Mesothelial cell of epicardium (in vitro differentiated cells): Measurements from ENCODE around the gene RNF2. TPM values are rescaled to one million over a fixed set of nuclear protein-coding genes. Genes with fewer than 3 reads are reported as not detected.
"Not testable (repeated sequence)": the region's sequence is repeated elsewhere in the genome, so short reads cannot be mapped to it uniquely, and the experiment has no call there.

Experiments used
- DNase-seq, 2 experiments: peaks; one replicate each; pipeline ENCODE4 v3.0.0; 2021; ENCODE audit warnings: low spot score in 2 of 2; ENCODE audit not compliant: unreplicated experiment in 2 of 2
- H3K27ac Mint-ChIP-seq: 2 replicates; pipeline ENCODE4 v1.8.0; 2021; ENCODE audit warnings: mixed read lengths
- H3K27me3 Mint-ChIP-seq: 2 replicates; pipeline ENCODE4 v1.8.0; 2021; ENCODE audit warnings: low read depth, mixed read lengths
- H3K36me3 Mint-ChIP-seq: 2 replicates; pipeline ENCODE4 v1.8.0; 2021; ENCODE audit warnings: mixed read lengths
- H3K4me1 Mint-ChIP-seq: 2 replicates; pipeline ENCODE4 v1.8.0; 2021; ENCODE audit warnings: mixed read lengths
- H3K4me3 Mint-ChIP-seq: 2 replicates; pipeline ENCODE4 v1.8.0; 2021; ENCODE audit warnings: mild to moderate bottlenecking, moderate library complexity, mixed read lengths
- H3K9me3 Mint-ChIP-seq: 2 replicates; pipeline ENCODE4 v1.8.0; 2021; ENCODE audit warnings: mixed read lengths
- total RNA-seq: library from RNA; stranded (reverse); gene quantifications from 3 replicates; pipeline ENCODE4 v1.2.1, GENCODE V29; 2021
- TF ChIP-seq, protein P1 (sequence below): fragments of 200-600 bp; sonication (generic); IDR thresholded peaks from one replicate; pipeline ENCODE4 v1.5.0; 2021; ENCODE audit warnings: antibody characterized with exemption; ENCODE audit not compliant: unreplicated experiment

Gene RNF2
- 33.6 to 37.6 TPM (median 36.1 TPM) in 3 replicates for total RNA-seq

DNA sequence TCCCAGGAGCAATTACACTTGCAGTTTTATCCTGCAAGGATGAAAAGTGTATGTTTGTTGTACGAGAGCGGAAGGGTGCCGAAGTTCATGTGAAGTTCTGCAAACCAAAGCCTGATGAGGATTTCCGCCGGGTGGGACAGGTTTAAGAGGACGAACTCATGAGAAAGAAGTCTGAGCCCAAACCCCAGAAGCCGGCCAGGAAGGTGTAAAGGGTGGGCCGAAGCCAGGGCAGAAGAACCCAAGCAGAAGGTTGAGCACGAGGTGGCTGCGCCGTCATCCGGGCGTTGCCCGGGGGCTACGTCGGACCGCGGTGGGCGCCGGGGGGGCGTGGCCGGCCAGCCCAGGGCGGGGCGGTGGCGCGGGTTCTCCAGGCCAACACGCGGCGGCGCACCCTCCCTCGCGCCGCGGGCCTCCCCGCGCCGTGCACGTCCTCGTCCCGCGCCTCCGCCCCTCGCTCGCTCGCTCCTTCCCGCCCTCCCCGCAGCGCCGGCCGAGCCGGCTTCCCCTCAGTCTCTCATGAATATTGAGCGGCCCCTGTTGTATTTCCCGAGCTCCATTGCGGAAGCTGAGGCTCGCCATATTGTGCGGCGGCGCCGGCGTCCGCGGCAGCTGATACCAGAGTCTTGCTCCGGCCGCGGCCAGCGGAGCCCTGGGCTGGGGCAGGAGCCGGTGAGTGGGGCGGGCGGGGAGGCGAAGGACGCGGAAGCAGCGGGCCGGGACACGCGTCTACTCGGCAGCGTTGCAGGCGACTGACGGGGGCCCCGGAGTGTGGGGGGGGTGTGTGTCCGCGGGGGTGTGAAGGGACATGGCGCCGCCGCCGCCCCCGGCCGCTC is at the start of gene RNF2:
TSS of gene RNF2 (plus strand) at position 578 of the 833 bp plus-strand sequence. CDS start 41,996 bp downstream, outside the sequence.
- H3K27ac Mint-ChIP-seq, result peak within 1 kb of the TSS; percentile 96
- no peaks in the 10 kb centered on the region for H3K36me3 Mint-ChIP-seq
- H3K4me1 Mint-ChIP-seq, result peaks cover 30% of the 10 kb centered on the region
- DNase-seq, result peak; percentile 72 to 82
- TF ChIP-seq, protein P1, sequence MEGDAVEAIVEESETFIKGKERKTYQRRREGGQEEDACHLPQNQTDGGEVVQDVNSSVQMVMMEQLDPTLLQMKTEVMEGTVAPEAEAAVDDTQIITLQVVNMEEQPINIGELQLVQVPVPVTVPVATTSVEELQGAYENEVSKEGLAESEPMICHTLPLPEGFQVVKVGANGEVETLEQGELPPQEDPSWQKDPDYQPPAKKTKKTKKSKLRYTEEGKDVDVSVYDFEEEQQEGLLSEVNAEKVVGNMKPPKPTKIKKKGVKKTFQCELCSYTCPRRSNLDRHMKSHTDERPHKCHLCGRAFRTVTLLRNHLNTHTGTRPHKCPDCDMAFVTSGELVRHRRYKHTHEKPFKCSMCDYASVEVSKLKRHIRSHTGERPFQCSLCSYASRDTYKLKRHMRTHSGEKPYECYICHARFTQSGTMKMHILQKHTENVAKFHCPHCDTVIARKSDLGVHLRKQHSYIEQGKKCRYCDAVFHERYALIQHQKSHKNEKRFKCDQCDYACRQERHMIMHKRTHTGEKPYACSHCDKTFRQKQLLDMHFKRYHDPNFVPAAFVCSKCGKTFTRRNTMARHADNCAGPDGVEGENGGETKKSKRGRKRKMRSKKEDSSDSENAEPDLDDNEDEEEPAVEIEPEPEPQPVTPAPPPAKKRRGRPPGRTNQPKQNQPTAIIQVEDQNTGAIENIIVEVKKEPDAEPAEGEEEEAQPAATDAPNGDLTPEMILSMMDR, result no peak
- H3K27me3 Mint-ChIP-seq, result no peaks in the 10 kb centered on the region
- H3K9me3 Mint-ChIP-seq, result no peaks in the 10 kb centered on the region
- H3K4me3 Mint-ChIP-seq, result peak within 1 kb of the TSS; percentile 93

DNA sequence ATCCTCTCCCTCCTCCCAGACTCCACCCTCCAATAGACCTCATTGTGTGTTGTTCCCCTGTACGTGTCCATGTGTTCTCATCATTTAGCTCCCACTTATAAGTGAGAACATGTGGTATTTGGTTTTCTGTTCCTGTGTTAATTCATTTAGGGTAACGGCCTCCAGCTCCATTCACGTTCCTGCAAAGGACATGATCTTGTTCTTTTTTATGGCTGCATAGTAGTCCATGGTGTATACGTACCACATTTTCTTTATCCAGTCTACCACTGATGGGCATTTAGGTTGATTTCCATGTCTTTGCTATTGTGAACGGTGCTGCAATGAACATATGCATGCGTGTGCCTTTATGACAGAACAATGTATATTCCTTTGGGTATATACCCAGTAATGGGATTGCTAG is 45.4 kb upstream of the RNF2 start:
- H3K27ac Mint-ChIP-seq, H3K36me3 Mint-ChIP-seq, H3K4me1 Mint-ChIP-seq, H3K4me3 Mint-ChIP-seq, H3K27me3 Mint-ChIP-seq, DNase-seq: not testable (repeated sequence)
- peaks cover 24% of the 10 kb centered on the region for H3K9me3 Mint-ChIP-seq

DNA sequence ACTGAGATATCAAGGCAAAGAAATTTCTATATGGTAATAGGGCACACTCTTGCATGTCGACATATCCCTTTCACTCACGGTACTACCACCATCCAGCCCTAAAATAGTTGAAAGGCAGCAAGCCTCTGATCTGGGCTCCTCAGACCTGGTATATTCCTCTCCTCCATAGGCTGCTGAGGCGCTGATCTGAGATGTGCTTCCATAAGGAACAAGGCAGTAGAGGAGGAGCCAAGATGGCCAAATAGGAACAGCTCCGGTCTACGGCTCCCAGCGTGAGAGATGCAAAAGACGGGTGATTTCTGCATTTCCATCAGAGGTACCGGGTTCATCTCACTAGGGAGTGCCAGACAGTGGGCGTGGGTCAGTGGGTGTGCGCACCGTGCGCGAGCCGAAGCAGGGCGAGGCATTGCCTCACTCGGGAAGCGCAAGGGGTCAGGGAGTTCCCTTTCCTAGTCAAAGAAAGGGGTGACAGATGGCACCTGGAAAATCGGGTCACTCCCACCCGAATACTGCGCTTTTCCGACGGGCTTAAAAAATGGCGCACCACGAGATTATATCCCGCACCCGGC is 44.0 kb upstream of the RNF2 start:
- H3K27ac Mint-ChIP-seq, H3K4me3 Mint-ChIP-seq, H3K4me1 Mint-ChIP-seq, H3K27me3 Mint-ChIP-seq, DNase-seq, H3K36me3 Mint-ChIP-seq: not testable (repeated sequence)
- H3K9me3 Mint-ChIP-seq, result peaks cover 18% of the 10 kb centered on the region

DNA sequence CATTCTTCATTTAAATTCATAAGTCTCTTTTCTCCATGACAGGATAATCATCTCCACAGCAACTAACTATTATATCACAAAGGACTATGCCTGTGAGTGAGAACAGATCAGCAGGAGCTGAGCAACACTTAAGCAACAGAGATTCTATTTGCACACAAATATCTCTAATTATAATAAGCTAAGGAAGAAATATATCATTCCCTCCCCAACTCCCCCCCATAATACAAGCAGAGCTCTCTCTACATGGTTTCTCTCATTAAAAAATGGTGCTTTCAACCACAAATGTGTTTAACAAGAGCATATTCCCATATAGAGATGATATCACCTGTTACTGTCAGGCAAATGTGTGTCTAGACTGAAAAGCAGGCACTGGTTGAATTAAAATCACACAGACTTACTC is 36.5 kb upstream of the RNF2 start:
- Mint-ChIP-seq H3K36me3 (no peaks in the 10 kb centered on the region), H3K9me3 (peaks cover 4% of the 10 kb centered on the region), H3K27me3 (no peaks in the 10 kb centered on the region), H3K27ac (no peak overlapping the region), H3K4me1 (no peaks in the 10 kb centered on the region), H3K4me3 (no peak overlapping the region)
- TF ChIP-seq, protein P1, result no peak
- DNase-seq, result no peak

DNA sequence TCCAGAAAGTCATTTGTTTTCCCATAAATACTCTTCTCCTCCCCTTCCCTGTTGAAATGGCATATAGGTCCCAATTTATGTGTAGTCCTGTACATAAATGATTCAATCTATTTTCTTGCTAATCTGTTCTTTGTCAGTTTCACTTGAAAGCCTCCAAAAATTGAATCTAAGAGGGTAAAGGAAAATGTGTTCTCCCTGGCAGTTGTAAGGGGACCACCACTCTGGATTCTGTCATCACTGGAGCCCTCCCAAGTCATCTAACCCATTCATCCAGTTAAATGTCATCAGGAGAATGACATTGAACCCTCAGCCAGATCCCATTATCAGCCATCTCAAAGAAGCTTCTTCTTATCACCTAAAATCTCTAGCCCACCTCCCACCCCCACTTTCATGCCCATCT is 35.0 kb upstream of the RNF2 start:
- Mint-ChIP-seq H3K4me3 (no peak overlapping the region), H3K4me1 (no peaks in the 10 kb centered on the region), H3K36me3 (no peaks in the 10 kb centered on the region), H3K9me3 (peaks cover 4% of the 10 kb centered on the region), H3K27ac (no peak overlapping the region), H3K27me3 (no peaks in the 10 kb centered on the region)
- no peak for DNase-seq
- TF ChIP-seq, protein P1, result no peak

DNA sequence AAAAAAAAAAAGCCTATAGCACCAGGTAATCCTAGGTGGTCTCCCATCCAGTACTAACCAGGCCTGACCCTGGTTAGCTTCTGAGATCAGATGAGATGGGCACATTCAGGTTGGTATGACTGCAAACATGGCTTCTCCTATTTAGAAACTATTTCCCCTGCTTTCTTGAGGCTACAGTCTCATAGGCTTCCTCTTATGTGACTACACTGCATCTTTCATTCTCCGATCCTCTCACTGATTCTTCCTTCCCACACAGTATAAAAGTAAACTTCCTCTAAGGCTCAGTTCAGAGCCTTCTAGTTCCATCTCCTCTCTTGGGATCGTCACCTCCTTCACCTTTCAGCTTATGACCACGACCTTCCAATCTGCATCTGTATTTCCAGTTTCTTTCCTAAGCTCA is 30.4 kb upstream of the RNF2 start:
- H3K4me1 Mint-ChIP-seq, result peaks cover 4% of the 10 kb centered on the region
- TF ChIP-seq, protein P1, result no peak
- H3K9me3 Mint-ChIP-seq, result peaks cover 4% of the 10 kb centered on the region
- no peak for DNase-seq
- no peak overlapping the region for H3K27ac Mint-ChIP-seq
- H3K4me3 Mint-ChIP-seq, result no peak overlapping the region
- no peaks in the 10 kb centered on the region for H3K27me3 Mint-ChIP-seq
- H3K36me3 Mint-ChIP-seq, result no peaks in the 10 kb centered on the region
